C4-2B (cell line): Measurements from ENCODE around the gene LGALS16.

ENCODE experiments used
- ZFX ChIP-seq: fragments of 450-650 bp; IDR thresholded peaks from 2 replicates; pipeline ENCODE4 v1.6.1; 2017
- TF ChIP-seq, protein P1 (sequence below): fragments of 450-650 bp; conservative IDR thresholded peaks from 2 replicates; pipeline ENCODE4 v1.5.1; 2017; ENCODE audit warnings: mild to moderate bottlenecking

DNA sequence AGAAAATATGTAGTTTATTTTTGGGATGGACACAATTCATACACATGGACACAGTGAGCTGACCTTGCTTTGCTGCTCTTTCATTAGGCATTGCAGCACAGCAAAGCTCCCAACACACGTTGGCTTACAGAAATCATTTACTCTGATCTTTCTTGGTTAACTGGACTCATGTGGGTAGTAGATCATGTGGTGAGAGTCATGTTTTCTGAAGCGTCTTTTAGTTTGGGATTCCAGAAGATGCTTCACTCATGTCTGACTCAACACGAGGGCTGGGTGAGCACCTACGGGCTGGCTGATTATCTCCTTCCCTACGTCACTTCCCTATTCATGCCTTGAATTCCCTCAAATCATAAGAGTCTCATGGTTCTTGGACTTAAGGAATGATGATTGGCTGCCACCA, 12.1 kb upstream of the LGALS16 start:
- TF ChIP-seq, protein P1, sequence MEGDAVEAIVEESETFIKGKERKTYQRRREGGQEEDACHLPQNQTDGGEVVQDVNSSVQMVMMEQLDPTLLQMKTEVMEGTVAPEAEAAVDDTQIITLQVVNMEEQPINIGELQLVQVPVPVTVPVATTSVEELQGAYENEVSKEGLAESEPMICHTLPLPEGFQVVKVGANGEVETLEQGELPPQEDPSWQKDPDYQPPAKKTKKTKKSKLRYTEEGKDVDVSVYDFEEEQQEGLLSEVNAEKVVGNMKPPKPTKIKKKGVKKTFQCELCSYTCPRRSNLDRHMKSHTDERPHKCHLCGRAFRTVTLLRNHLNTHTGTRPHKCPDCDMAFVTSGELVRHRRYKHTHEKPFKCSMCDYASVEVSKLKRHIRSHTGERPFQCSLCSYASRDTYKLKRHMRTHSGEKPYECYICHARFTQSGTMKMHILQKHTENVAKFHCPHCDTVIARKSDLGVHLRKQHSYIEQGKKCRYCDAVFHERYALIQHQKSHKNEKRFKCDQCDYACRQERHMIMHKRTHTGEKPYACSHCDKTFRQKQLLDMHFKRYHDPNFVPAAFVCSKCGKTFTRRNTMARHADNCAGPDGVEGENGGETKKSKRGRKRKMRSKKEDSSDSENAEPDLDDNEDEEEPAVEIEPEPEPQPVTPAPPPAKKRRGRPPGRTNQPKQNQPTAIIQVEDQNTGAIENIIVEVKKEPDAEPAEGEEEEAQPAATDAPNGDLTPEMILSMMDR = no peak
- TF ChIP-seq ZFX = no peak
